K562 treated with DMSO at 1 percent for 4 hours (cell line): ENCODE results near the gene NYNRIN. TPM values are rescaled to one million over a fixed set of nuclear protein-coding genes. Genes with fewer than 3 reads are reported as not detected.

Experiments used
- total RNA-seq: library from RNA; unstranded; fragments of 300-600 nt; gene quantifications from 2 replicates; pipeline ENCODE4 v1.2.3, GENCODE V29; 2022; ENCODE audit not compliant: insufficient read depth

NYNRIN gene
- total RNA-seq: 0.94 and 1.3 TPM in 2 replicates

DNA sequence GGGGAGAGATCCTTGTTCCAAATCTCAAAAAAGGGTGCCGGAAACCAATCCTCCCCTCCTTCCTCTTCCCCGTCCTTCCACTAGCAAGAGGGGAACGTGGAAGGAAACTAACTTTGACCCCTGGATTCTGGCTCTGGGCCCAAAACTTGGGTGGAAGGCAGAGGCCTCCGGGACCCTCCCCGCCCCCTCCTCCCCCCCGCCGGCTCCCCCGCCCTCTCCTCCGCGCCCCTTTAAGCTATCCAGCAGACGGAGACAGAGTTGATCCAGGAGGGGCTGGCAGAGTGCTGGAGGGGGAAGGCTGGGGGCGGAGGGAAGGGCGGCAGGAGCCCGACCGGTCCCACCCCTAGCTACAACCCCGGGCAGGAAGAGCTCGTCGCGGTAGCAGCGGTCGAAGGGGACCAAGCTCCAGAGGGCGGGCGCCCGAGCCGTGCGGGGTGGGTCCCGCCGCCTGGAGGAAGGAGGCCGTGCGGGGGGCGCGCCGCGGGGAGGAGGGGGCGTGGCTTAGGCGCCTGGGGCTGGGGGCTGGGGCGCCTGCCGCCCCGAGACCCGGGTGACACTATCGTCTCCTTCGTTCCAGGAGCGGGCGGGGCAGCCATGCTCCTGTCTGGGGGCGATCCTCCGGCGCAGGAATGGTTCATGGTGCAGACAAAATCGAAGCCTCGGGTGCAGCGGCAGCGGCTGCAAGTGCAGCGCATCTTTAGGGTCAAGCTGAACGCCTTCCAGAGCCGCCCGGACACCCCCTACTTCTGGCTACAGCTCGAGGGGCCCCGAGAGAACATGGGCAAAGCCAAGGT lies at the start of gene NYNRIN:
Gene NYNRIN (plus strand): TSS at position 351 of the 794 bp plus-strand sequence. CDS start 244 bp downstream, at position 595.

DNA sequence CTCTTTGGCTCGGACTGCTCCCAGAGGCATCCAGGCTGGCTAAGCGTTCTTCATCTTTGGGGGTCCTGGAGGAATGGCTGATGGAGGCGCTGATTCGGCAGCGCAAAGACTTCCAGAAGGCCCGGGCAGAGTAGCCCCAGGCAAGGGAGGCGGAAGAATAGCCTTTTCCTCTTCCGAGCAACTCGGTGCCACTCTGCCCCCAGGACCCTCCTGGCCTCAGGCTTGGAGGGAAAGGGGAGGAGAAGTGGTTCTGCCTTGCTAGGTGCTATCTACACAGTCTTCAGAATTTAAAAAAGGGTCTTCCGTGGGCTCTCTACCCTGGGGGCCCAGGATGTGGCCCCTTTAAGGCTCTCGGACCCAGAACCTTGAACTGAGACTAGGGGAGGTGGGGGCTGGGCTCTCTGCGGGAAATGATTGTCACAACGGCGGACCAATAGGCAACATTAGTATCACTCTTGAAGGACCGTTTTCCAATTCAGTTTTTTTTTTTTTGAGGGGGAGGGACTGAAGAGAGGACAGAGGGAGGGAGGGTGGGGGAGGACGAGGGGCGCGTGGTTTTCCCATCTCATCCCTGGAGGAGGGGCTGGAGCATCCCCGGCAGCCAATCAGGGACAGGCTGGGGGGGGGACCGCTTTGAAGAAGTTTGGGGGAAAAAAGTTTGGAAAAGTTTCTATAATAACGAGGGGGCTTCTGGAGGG lies 31.1 kb upstream of the NYNRIN start, which contains the start of gene NFATC4:
Gene NFATC4 (plus strand): TSS at position 671 of the 698 bp plus-strand sequence. CDS start 157 bp downstream, outside the sequence.

DNA sequence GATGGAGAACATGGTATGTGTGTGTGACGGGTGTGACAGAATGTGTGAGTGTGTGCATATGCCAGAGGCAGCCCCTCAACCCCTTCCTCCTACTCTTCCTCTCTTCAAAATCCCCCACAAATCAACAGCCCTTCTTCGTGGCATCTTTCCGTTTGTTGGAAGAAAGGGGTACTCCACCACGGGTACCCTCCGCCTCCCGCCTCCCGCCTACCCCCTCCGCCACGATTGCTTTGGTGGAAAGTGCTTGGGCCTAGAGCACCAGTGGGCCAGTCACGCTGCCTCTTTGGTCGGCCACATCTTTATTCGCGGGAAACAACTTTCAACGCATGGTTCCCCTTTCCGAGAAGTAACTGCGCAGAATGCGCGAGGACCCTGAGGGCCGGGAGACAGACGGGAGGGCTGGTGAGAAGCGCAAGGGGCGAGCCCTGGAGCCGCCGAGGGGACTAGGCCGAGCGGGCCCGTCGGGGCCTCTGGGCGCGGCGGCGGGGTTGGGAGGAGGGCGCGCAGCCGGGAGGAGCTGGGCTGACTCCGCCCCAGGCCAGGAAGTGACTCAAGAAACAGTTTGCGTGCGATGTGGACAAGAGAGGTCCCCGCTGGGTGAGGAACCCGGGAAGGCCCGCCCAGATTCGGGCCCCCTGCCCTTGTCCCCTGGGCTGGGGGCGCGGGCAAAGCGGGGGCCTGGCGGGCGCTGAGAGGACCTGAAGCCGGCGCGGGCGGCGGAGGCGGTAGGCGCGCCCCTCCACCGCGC lies 30.8 kb downstream of the NYNRIN start, which contains the start of the genes CBLN3 and KHNYN:
Gene CBLN3 (minus strand): TSS at position 274 of the 748 bp plus-strand sequence. CDS start 614 bp downstream, outside the sequence.
Gene KHNYN (plus strand): TSS at position 560 of the 748 bp plus-strand sequence. CDS start 777 bp downstream, outside the sequence.

DNA sequence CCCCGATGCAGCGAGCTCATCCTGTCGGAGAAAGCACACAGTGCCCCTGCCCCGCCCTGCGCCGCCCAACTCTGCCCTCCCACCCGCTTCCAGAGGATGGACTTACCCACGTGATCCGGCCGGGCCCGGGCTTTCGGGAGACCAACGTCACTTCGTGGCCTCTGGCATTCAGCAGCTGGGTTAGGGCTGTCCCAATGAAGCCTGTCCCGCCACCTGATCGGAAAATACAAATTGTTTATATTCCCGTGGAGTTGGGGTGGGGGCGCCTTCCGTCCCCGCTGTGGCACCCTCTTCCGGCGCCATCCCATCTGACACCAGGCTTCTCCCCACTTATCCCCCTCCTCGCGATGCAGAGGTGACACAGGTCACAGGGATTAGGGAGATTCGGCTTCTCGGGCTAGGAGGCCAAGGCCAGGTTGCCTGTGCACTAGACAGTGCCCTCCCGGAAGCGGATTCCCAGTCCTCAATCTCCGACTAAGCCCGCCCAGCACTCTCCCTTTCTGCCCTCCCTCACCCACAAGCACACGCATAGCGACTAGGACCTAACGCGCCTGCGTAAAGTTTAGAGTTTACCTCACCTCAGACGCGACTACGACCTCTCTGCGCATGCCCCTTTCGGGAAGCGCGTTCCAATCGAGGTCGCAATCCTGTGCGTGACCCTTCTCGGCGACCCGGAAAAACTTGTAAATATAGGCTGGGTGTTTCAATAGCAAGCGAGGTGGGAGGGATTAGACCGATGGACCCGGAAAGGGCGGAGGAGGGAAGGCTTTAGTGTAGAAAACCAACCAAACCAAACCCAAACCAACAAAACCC lies 43.6 kb downstream of the NYNRIN start, which contains the start of gene SDR39U1:
Gene SDR39U1 (minus strand): TSS at position 537 of the 813 bp plus-strand sequence. CDS start 7 bp downstream, at position 530.

Other genes starting within 250 kb of the NYNRIN start
- gene IRF9, start 237.7 kb upstream of the NYNRIN start, total RNA-seq: 9.3 and 20.9 TPM in 2 replicates
- gene REC8, start 226.9 kb upstream of the NYNRIN start, total RNA-seq: 5.1 and 7.1 TPM in 2 replicates
- gene IPO4, start 210.2 kb upstream of the NYNRIN start, total RNA-seq: 23.4 and 27.8 TPM in 2 replicates
- 16.4 and 22.0 TPM in 2 replicates for gene TM9SF1, start 203.6 kb upstream of the NYNRIN start, total RNA-seq
- 1.1 and 2.2 TPM in 2 replicates for gene TSSK4, start 193.3 kb upstream of the NYNRIN start, total RNA-seq
- gene CHMP4A, start 185.5 kb upstream of the NYNRIN start, total RNA-seq: 57.8 and 78.5 TPM in 2 replicates
- gene MDP1, start 182.9 kb upstream of the NYNRIN start, total RNA-seq: 7.5 and 10.8 TPM in 2 replicates
- gene NEDD8, start 166.6 kb upstream of the NYNRIN start, total RNA-seq: 140 and 150 TPM in 2 replicates
- 55.3 and 68.0 TPM in 2 replicates for gene GMPR2, start 166.1 kb upstream of the NYNRIN start, total RNA-seq
- 15.0 and 16.1 TPM in 2 replicates for gene TINF2, start 156.4 kb upstream of the NYNRIN start, total RNA-seq
- gene TGM1, start 135.8 kb upstream of the NYNRIN start, total RNA-seq: 0.88 and 1.5 TPM in 2 replicates
- gene RABGGTA, start 127.4 kb upstream of the NYNRIN start, total RNA-seq: 15.3 and 18.0 TPM in 2 replicates
- 22.2 and 26.0 TPM in 2 replicates for gene DHRS1, start 99.2 kb upstream of the NYNRIN start, total RNA-seq
- gene NOP9, start 99.2 kb upstream of the NYNRIN start, total RNA-seq: 4.7 and 6.1 TPM in 2 replicates
- gene CIDEB, start 91.0 kb upstream of the NYNRIN start, total RNA-seq: not detected in 2 replicates
- gene LTB4R2, start 88.9 kb upstream of the NYNRIN start, total RNA-seq: 2.2 and 6.4 TPM in 2 replicates
- 4.0 and 5.3 TPM in 2 replicates for gene LTB4R, start 87.5 kb upstream of the NYNRIN start, total RNA-seq
- gene ADCY4, start 63.9 kb upstream of the NYNRIN start, total RNA-seq: 0.59 TPM in 1 of 2 replicates, not detected in the other
- gene RIPK3, start 59.0 kb upstream of the NYNRIN start, total RNA-seq: not detected in 2 replicates
- 2.9 and 5.1 TPM in 2 replicates for gene NFATC4, start 30.8 kb upstream of the NYNRIN start, total RNA-seq
- 0.71 TPM in 1 of 2 replicates, not detected in the other for gene CBLN3, start 30.7 kb downstream of the NYNRIN start, total RNA-seq
- gene KHNYN, start 31.0 kb downstream of the NYNRIN start, total RNA-seq: 24.9 and 30.8 TPM in 2 replicates
- gene SDR39U1, start 43.8 kb downstream of the NYNRIN start, total RNA-seq: 51.9 and 69.4 TPM in 2 replicates
- not detected in 2 replicates for gene CMA1, start 109.3 kb downstream of the NYNRIN start, total RNA-seq
- not detected in 2 replicates for gene CTSG, start 177.2 kb downstream of the NYNRIN start, total RNA-seq
- 2.0 TPM in 1 of 2 replicates, not detected in the other for gene GZMH, start 210.7 kb downstream of the NYNRIN start, total RNA-seq
- not detected in 2 replicates for gene GZMB, start 235.2 kb downstream of the NYNRIN start, total RNA-seq